HG02870 (cell line): ENCODE results near the gene DAGLB.
"Not testable (repeated sequence)": the region's sequence is repeated elsewhere in the genome, so short reads cannot be mapped to it uniquely, and the experiment has no call there.

Source experiments
- ATAC-seq: cut with Tn5 transposase; IDR thresholded peaks from one replicate; pipeline ENCODE4 v1.9.1; 2021; ENCODE audit warnings: mild to moderate bottlenecking, moderate library complexity; ENCODE audit not compliant: unreplicated experiment

The DAGLB gene

DNA sequence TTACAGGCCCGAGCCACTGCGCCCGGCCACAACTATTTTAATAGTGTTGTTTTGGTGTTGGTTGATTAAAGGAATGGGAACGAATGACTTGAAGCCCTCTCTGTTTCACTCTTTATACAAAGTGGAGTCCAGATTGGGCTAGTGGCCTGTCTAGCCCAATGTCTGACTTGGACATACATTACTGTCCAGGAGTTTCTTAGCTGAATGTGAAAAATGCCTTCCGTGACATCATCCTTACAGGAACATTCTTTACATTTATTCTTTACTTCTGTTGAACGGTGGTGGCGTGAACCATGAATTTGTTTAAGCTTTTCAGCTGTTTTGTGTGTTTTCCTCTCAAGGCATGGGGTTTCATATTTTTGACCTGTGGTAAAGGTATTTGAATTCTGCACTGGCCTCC, 67.9 kb downstream of the DAGLB start:
- ATAC-seq: no peak

DNA sequence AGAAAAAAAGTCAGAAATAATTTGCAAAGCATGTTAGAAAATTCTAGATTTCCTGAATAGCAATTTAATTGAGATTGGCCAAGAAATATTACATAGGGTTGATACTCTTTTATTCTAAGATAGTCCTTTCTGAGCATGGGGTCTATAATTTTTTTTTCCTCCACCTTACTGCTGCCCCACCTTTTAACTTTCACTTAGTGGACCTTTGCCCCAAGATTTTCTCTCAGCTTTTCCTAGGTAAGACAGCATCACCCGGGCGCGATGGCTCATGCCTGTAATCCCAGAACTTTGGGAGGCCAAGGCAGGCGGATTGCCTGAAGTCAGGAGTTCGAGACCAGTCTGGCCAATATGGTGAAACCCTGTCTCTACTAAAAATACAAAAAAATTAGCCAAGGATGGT, 69.2 kb downstream of the DAGLB start:
- not testable (repeated sequence) for ATAC-seq

DNA sequence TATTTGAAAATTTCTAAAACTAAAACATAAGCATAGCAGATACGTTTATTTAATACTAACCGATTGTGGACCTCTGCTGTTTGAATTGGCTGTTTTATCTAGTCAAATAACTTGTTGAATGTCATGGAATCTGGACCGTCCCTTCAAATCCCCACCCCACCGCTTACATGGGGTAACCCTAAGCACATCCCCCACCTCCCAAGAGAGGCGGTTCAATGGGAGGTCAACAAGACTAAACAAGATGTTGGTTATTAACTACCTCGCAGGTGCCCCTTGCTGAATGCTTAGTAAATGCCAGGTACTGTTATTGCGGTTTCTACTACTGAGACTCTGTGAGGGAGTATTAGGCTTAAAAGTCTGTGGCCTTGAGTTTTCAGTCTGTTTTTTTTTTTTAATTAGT, 70.9 kb downstream of the DAGLB start:
- no peak for ATAC-seq

DNA sequence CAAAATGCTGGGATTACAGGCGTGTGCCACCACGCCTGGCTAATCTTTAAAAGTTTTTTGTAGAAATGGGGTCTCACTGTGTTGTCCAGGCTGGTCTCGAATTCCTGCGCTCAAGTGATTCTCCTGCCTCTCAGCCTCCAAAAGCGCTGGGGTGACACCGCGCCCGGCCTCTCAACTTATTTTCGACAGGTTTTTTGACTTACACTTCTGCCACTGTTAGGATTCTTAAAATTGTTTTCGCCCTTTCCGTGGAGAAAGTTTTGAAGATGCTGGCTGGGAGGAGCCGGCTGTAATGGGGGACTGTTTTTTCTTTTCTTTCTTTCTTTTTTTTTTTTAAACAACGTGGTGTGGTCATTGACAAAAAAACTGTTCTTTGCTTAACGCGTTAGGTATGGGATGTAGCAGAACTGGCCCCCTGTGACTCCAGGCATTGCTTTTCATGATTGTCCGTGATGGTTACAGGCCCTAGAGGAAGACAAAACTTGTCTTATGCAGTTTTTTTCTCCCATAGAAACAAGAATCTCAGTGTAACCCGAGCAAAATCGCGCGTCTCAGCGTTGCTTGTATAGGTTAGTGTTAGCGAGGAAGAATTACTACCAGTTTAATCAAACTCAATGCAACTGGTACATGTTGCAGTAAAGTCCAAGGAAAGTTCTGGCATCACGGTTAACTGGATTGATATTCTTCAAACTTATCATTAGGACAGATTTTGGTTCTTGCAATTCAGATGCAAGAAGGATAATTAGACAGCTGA, 72.2 kb downstream of the DAGLB start:
- no peak for ATAC-seq

DNA sequence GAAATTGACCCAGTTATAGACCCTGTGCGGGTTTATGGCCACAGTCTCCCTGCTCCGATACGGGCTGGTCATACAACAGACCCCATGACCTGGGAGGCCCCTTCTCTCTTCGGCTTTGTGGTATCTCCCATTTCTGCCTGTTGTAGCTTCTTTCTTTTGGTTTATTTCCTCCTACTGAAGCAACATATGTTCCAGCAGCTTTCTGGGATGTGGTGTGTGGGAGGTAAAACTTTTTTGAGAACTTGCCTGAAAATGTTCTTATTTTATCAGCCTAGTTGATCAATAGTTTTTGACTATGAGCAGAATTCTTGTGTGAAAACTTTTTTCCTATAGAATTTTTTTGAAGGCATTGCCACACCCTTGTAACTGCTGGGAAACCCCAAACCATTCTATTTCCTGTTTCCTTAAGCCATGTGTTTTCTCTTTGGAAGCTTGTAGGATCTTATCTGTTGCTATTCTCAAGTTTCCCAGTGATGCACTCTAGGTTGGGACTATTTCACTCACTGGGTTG, 80.0 kb downstream of the DAGLB start:
- no peak for ATAC-seq

DNA sequence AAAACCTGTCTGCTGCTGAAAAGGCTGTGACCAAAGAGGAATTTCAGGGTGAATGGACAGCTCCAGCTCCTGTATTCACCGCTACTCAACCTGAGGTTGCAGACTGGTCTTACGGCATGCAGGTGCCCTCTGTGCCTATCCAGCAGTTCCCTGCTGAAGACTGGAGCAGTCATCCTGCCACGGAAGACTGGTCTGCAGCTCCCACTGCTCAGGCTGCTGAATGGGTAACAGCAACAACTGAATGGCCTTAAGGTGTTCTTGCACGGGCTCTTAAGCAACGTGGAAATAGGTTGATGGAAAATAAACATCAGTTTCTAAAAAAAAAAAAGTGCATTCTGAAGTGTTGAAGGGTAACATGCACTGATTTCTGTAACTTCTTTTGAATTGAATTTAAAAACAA, 82.3 kb downstream of the DAGLB start:
- no peak for ATAC-seq

DNA sequence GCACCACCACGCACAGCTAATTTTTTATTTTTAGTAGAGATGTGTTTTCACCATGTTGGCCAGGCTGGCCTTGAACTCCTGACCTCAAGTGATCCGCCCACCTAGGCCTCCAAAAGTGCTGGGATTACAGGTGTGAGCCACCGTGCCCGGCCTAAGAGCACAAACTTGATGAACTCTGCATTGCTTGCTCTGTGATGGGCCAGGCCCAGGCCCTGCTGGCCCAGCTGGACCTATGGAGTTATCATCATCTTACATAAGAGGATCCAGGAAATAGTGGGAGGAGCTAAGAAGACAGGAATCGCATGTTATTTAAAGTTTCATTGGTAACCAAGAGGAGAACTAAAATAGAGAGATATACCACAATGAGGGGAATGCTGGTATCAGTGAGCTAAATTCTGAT, 86.9 kb downstream of the DAGLB start:
- ATAC-seq: no peak

DNA sequence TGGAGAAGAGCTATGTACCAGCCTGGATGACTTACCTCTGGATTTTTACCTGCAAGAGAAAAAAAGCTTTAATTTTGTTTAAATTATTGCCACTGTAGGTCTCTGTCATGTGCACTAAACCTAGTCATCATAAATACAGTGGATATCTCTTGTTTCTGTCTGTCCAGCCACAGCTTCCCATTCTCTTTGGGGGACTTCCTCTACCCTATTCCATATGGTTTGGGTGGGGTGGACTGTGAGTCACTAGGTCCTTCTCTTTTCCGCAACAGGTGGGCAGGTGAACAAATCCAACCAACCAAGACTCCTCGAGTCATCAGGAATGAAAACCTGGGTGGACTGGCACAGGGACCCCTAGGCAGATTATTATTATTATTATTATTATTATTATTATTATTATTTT, 88.0 kb downstream of the DAGLB start:
- no peak for ATAC-seq
